Right cardiac atrium (tissue), 5 donors: Measurements from ENCODE around the gene FCHSD2. TPM values are rescaled to one million over a fixed set of nuclear protein-coding genes. Genes with fewer than 3 reads are reported as not detected.
"Not testable (repeated sequence)": the region's sequence is repeated elsewhere in the genome, so short reads cannot be mapped to it uniquely, and the experiment has no call there.

Experiments used
- ATAC-seq, 2 donors: fragments of 200-7000 bp; cut with Tn5 transposase; one replicate each; pipeline versions ENCODE4 v1.8.0 to v1.9.1; 2020; ENCODE audit warnings: moderate library complexity in 2 of 2, mild to moderate bottlenecking in 1 of 2
- DNase-seq, 3 donors: peaks; one replicate each; pipeline ENCODE4 v3.0.0-alpha.2; 2020
- H3K27ac ChIP-seq: one replicate; pipeline ENCODE4 v1.5.1; 2013; ENCODE audit warnings: mild to moderate bottlenecking, low read length, control low read depth, moderate library complexity
- H3K27me3 ChIP-seq: one replicate; pipeline ENCODE4 v1.6.1; 2013; ENCODE audit not compliant: control insufficient read depth, insufficient read depth
- H3K4me1 ChIP-seq: one replicate; pipeline ENCODE4 v1.6.1; 2013; ENCODE audit warnings: low read length; ENCODE audit not compliant: control insufficient read depth, insufficient read depth
- H3K4me3 ChIP-seq: one replicate; pipeline ENCODE4 v1.5.1; 2013; ENCODE audit warnings: low read length, control low read depth
- H3K9me3 ChIP-seq: one replicate; pipeline ENCODE4 v1.6.1; 2013; ENCODE audit warnings: low read length; ENCODE audit not compliant: control insufficient read depth
- WGBS: extraction: QIAGEN DNeasy Blood & Tissue Kit; methylation state at CpG from one replicate; pipeline ENCODE4 v1.1.7; 2013; 5-methylcytosine and 5-hydroxymethylcytosine counted together
- intact Hi-C, 4 donors: fragments of 100-400 bp; cut with DNase I; formaldehyde crosslinking; loops; one replicate each; pipeline versions ENCODE4 v1.11.0 to v1.14.0; 2022 to 2023
- polyA plus RNA-seq: library from polyadenylated mRNA; stranded (reverse); fragments of 200-250 nt; gene quantifications from one replicate; pipeline ENCODE4 v1.2.3, GENCODE V29; 2013
- total RNA-seq, 4 donors: library from RNA; stranded (reverse); fragmentation: NEBNext Ultra II Directional; extraction: Animal tissue kit (Norgen Biotek cat#: 25700); gene quantifications; one replicate each; pipeline ENCODE4 v1.2.1, GENCODE V29; 2021
- donor health status: healthy with polysubstance abuse.
- donor health status: DM: no; HTN: yes; CAD: no.
- donor health status: DM: no; HTN: no; CAD: no.
- donor health status: DM: no; HTN: yes; CAD: no; lungs with severe emphysema.
- donor health status: DM: yes; HTN: yes; CAD: no.

The FCHSD2 gene
- total and polyA plus RNA-seq, 5 donors: 12.6 to 54.1 (median 36.2) TPM

DNA sequence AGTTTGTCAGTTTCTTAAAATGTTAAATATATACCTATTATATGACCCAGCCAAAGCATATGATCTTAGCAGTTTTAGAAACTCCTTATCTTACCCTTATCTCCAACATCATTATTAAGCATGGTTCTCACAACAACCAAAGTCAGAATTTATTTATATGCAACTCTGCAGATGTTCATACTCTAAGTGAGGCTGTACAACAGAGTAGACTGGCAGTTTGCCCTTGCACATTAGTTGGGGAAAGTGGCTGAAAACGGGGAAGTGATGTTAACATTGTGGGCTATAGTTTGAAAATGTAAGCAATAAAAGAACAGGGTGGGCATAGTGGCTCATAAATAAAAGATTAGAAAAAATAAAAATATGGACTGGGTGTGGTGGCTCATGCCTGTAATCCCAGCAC, 278.2 kb downstream of the FCHSD2 start:
- no peaks in the 10 kb centered on the region for H3K27me3 ChIP-seq
- peaks cover 5% of the 10 kb centered on the region for H3K4me1 ChIP-seq
- no peaks in the 10 kb centered on the region for H3K9me3 ChIP-seq
- DNase-seq (no peak), ATAC-seq (no peak)
- H3K27ac ChIP-seq: peak overlapping the region; percentile 30
- 49% methylated on average over 1 of the region's 1 CpG for WGBS
- H3K4me3 ChIP-seq: no peak overlapping the region
- intact Hi-C loops: no loop called here

DNA sequence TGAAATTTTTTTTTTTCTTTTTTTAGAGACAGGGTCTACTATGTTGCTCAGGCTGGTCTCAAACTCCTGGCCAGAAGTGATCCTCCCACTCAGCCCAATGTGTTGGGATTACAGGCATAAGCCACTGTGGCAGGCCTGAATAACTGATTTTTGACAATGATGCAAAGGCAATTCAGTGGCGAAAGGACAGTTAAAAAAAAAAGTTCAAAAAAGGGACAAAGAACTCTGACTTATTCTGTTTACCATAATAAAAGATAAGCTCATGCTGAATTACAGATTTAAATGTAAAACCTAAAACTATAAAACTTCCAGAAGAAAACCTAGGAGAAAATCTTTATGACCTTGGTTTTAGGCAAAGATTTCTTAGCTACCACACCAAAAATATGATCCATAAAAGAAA, 279.0 kb downstream of the FCHSD2 start:
- H3K27ac ChIP-seq: no peak overlapping the region
- peaks cover 5% of the 10 kb centered on the region for H3K4me1 ChIP-seq
- WGBS: 83% methylated on average over 1 of the region's 1 CpG

DNA sequence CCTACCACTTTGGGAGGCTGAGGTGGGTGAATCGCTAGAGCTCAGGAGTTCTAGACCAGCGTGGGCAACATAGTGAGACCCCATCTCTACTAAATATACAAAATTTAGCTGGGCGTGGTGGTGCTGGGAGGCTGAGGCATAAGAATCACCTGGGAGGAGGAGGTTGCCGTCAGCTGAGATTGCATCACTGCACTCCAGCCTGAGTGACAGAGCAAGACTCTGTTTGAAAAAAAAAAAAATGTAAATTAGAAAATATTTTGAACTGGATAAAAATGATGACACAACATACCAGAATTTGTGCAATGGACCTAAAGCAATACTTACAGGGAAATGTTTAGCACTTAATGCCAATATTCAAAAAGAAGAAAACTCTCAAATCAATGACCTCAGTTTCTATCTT, 281.5 kb downstream of the FCHSD2 start:
- Histone ChIP-seq H3K4me3 (no peak overlapping the region), H3K27ac (no peak overlapping the region), H3K4me1 (peaks cover 2% of the 10 kb centered on the region), H3K9me3 (no peaks in the 10 kb centered on the region), H3K27me3 (no peaks in the 10 kb centered on the region)
- intact Hi-C loops: no loop called here
- 95% methylated on average over 4 of the region's 4 CpGs for WGBS
- ATAC-seq (no peak), DNase-seq (no peak)

More for the DNA sequence above, 279.0 kb downstream of the FCHSD2 start:
- intact Hi-C loops: no loop called here
- DNase-seq (no peak), ATAC-seq (no peak)
- H3K27me3 ChIP-seq: no peaks in the 10 kb centered on the region
- no peak overlapping the region for H3K4me3 ChIP-seq
- no peaks in the 10 kb centered on the region for H3K9me3 ChIP-seq

GRCh38 chr11:72860010-72860409, 282.1 kb downstream of the FCHSD2 start:
- Histone ChIP-seq H3K4me3 (no peak overlapping the region), H3K27ac (no peak overlapping the region), H3K4me1 (peaks cover 2% of the 10 kb centered on the region), H3K27me3 (no peaks in the 10 kb centered on the region), H3K9me3 (no peaks in the 10 kb centered on the region)
- intact Hi-C loops: no loop called here
- ATAC-seq: no peak
- 96% methylated on average over 4 of the region's 4 CpGs for WGBS
- DNase-seq: no peak

- no peak overlapping the region for H3K27ac ChIP-seq
- no peaks in the 10 kb centered on the region for H3K27me3 ChIP-seq
- intact Hi-C loops: no loop called here
- H3K9me3 ChIP-seq: no peaks in the 10 kb centered on the region
- WGBS: 88% methylated on average over 3 of the region's 3 CpGs
- no peak overlapping the region for H3K4me3 ChIP-seq
- ATAC-seq (no peak), DNase-seq (no peak)
- peaks cover 2% of the 10 kb centered on the region for H3K4me1 ChIP-seq
Measured at GRCh38 chr11:72859126-72859525, 283.0 kb downstream of the FCHSD2 start.

- H3K9me3 ChIP-seq, ATAC-seq, H3K4me3 ChIP-seq, H3K27me3 ChIP-seq, H3K27ac ChIP-seq, H3K4me1 ChIP-seq, intact Hi-C loops, DNase-seq: not testable (repeated sequence)
- WGBS: 97% methylated on average over 2 of the region's 2 CpGs
Measured at GRCh38 chr11:72858267-72858666, 283.9 kb downstream of the FCHSD2 start.

DNA sequence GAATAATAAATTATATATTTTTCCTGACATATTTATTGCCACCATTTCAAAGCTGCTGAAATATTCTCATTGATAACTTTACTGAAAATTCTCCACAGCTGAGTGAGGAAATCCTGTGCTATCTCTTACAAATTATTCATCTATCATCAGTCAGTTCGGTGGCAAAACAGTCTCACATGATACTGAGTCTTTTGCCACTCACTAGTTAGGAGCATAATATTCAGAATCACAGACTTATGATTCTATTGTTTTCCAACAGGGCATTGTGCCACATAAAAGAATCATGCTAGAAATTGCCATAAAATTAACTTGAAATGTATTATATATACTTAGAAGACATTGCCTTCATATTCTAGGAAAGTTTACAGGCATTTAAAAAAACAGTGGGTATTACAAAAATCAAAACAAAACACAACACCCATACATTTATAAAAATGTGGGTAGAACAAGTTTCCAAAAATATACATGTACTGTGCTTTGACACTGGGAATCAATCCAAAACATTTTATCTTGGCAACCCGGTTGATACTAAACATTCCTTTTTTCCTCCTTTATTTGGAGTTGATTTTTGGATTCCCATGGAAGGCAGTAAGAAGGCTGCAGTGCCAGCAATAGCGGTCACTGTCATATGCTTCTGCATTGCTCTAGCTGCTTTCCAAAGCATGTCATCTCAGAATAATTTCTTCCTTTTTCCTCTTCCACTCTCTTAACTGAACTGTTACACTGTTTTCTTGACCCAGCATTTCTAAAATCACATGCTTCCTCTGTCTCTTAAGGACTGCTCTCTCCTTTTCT, 285.4 kb downstream of the FCHSD2 start:
- DNase-seq (no peak), ATAC-seq (peak; percentile 30 to 54)
- no peak overlapping the region for H3K4me3 ChIP-seq
- intact Hi-C loops: no loop called here
- H3K27me3 ChIP-seq: no peaks in the 10 kb centered on the region
- H3K4me1 ChIP-seq: no peaks in the 10 kb centered on the region
- H3K27ac ChIP-seq: no peak overlapping the region
- H3K9me3 ChIP-seq: no peaks in the 10 kb centered on the region
- 9% methylated on average over 3 of the region's 3 CpGs for WGBS

GRCh38 chr11:72856065-72856464, 286.1 kb downstream of the FCHSD2 start:
- Histone ChIP-seq H3K4me1 (no peaks in the 10 kb centered on the region), H3K27me3 (no peaks in the 10 kb centered on the region), H3K9me3 (no peaks in the 10 kb centered on the region), H3K4me3 (no peak overlapping the region), H3K27ac (no peak overlapping the region)
- 39% methylated on average over 3 of the region's 3 CpGs for WGBS
- ATAC-seq: peak; percentile 79 to 90
- intact Hi-C loops: no loop called here
- peak in 1 of 3 donors; percentile 62 for DNase-seq

- Histone ChIP-seq H3K9me3 (no peaks in the 10 kb centered on the region), H3K27ac (no peak overlapping the region), H3K4me1 (no peaks in the 10 kb centered on the region), H3K4me3 (no peak overlapping the region), H3K27me3 (no peaks in the 10 kb centered on the region)
- 92% methylated on average over 4 of the region's 4 CpGs for WGBS
- intact Hi-C loops: no loop called here
- no peak for ATAC-seq
- no peak for DNase-seq
Measured at GRCh38 chr11:72851726-72852125, 290.4 kb downstream of the FCHSD2 start.

DNA sequence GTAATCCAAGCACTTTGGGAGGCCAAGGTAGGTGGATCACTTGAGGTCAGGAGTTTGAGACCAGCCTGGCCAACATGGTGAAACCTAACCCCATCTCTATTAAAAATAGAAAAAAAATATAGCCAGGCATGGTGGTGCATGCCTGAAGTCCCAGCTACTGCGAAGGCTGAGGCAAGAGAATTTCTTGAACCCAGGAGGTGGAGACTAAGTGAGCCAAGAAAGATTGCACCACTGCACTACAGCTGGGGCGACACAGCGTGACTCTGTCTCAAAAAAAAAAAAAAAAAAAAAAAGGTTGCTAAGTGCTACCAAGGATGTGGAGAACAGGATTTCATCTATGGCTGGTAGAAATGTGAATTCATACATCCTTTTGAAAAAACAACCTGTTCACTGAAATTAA, 291.3 kb downstream of the FCHSD2 start:
- no peak for ATAC-seq
- intact Hi-C loops: no loop called here
- Histone ChIP-seq H3K9me3 (no peaks in the 10 kb centered on the region), H3K4me3 (no peak overlapping the region), H3K27ac (no peak overlapping the region), H3K27me3 (no peaks in the 10 kb centered on the region), H3K4me1 (no peaks in the 10 kb centered on the region)
- DNase-seq: no peak
- 89% methylated on average over 3 of the region's 3 CpGs for WGBS

DNA sequence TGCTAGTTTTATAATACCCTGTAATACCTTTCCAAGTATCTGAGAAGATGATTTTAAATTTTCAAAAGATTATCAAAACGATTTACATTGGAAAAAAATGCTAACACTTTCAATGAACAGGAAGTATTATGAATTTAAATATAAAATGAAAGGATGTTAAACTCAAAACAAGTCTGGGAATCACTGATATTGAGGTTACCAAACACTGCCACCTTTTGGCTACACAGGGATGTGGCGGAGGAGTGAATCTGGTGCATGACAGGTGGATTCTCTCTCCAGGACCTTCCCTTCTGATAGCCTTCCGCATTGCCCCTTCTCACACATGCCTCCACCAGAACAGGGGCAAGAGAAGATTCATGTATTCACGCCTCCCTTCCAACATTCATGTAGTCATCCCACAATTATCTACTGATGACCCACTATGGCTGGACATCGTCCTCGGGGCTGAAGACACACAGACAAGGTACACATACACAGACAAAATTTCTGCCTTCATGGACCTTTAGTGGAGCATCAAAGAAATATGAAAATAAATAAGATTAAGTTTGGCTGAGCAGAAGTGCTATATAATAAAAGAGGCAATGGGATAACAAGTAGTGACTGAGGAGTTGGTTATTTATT, 293.2 kb downstream of the FCHSD2 start:
- ATAC-seq (peak; percentile 47 to 59), DNase-seq (no peak)
- WGBS: 63% methylated on average over 6 of the region's 6 CpGs

More for the DNA sequence above, 293.2 kb downstream of the FCHSD2 start:
- intact Hi-C loops: no loop called here
- Histone ChIP-seq H3K4me3 (no peak overlapping the region), H3K27ac (no peak overlapping the region), H3K4me1 (no peaks in the 10 kb centered on the region), H3K9me3 (no peaks in the 10 kb centered on the region), H3K27me3 (no peaks in the 10 kb centered on the region)
